GM21576 (cell line): Measurements from ENCODE around the gene IFNL4.
"Not testable (repeated sequence)": the region's sequence is repeated elsewhere in the genome, so short reads cannot be mapped to it uniquely, and the experiment has no call there.

ENCODE experiments used
- ATAC-seq: cut with Tn5 transposase; IDR thresholded peaks from one replicate; pipeline ENCODE4 v1.9.1; 2021; ENCODE audit warnings: mild to moderate bottlenecking, moderate library complexity; ENCODE audit not compliant: unreplicated experiment

Gene IFNL4

DNA sequence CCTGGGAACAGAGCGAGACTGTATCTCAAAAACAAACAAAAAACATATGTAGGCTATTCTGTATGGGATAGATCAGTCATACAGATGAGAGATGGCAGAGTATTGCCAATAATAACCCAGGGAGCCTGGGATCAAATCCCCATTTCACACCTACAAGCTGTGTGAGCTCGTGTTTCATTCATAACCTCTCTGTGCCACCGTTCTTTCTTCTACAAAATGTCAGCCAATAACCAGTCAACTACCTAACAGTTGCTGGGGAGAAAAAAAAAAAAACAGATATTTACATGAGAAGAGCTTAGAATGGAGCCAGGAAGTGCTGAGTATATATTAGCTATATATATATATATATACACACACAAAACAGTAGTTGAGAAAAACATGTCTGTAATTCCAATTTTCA is 13.0 kb upstream of the IFNL4 start:
- no peak for ATAC-seq

DNA sequence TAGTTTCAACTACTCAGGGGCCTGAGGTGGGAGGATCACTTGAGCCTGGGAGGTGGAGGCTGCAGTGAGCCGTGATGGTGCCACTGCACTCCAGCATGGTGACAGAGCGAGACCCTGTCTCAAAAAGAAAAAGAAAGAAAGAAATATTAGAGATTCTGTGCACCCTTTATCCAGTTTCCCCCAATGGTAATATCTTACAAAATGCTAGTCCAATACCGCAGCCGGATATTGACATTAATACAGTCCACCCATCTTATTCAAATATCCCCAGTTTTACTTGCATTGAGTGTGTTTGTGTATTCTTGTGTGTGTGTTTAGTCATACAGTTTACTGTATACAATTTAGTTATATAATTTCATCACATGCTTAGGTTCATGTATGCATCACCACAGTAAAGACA is 8.6 kb upstream of the IFNL4 start:
- ATAC-seq = no peak

DNA sequence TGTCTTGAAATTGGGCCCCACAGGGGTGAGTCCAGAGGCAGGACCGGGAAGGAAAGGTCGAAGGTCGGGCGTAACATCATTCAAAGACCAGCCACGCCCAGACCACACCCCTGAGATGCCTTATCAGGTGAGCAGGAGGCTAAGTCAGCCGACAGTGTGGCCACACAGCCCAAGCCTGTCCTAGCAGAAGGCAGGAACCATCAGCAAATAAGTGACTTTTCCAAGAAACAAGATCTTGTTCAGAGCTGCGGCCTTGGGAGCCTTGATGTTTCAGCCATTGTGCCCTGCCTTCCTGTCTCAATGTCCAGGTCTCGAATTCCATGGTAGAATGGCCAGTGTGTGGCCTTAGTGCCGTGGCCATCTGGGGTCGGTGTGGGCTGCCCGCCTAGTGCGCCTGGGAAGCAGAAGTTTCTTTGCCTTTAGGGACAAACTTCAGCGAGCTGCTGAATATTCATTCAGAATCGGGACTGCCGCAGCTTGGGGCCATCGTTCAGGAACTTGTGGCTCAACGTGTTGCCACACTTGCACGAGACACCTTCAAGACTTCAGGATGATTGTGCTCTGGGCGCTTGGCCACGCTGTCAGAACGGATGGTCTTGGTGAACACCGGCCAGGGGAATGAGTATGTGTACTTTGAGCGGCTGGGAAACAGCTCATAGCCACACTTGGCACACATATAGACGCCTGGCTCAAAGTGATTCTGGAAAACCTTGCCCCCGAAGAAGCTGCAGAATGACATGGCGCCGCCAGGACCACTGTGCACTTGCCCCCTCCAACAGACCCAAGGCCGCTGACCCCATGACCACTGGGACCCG is 6.1 kb upstream of the IFNL4 start:
- no peak for ATAC-seq

DNA sequence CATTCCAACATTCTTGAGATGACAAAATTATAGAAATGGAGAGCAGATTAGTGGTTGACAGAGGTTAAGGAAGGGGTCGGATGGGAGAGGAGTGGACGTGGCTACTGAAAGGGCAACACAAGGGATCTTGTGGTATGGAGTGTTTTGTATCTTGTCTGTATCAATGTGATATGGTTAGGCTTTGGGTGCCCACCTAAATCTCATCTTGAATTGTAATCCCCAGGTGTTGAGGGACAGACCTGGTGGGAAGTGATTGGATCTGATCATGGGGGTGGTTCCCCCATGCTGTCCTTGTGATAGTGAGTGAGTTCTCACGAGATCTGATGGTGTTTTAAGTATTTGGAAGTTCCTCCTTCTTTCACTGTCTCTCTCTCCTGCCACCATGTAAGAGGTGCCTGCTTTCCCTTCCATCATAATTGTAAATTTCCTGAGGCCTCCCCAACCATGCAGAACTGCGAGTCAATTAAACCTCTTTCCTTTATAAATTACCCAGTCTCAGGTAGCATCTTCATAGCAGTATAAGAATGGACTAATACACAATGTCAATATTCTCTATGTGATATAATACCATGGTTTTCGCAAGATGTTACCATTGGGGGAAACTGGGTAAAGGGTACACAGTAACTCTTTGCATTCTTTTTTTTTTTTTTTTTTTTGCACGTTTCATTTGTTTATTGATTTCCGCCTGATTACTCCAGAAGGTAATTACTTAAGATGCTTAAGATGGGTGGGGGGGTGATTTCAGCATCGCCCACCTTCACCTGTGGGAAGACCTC is 4.9 kb upstream of the IFNL4 start:
- no peak for ATAC-seq

DNA sequence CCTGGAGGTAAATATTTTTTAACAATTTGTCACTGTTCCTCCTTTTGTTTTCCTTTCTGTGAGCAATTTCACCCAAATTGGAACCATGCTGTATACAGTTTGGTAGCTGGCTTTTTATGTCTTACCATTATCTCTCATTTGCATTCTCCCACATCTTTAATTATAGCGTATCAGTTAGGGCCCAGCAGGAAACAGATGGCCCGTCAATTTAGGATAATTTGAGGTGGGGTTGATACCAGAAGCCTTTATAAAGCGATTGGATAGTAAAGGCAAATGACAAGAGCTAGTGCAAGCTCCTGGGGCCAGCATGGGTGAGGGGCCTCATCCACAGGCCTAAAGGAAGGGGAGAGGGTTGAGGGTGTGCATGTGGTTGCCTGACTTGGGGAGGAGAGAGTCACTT is 3.8 kb upstream of the IFNL4 start:
- no peak for ATAC-seq

DNA sequence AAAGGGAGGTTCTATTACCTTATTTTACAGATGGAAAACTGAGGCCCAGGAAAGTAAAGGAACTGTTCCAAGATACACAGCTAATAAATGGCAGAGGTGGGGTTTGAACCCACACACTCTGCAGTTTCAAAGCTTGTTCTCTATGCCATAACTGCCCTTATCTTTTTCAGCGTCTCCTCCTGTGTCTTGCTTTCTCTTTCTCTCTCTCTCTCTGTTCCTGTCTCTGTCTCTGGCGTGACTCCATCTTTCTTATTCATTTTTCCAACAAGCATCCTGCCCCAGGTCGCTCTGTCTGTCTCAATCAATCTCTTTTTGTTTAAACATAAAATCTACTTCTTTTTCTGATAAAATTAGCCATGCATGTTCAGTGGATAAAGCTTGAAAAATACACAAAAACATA is 3.2 kb upstream of the IFNL4 start:
- ATAC-seq = no peak

DNA sequence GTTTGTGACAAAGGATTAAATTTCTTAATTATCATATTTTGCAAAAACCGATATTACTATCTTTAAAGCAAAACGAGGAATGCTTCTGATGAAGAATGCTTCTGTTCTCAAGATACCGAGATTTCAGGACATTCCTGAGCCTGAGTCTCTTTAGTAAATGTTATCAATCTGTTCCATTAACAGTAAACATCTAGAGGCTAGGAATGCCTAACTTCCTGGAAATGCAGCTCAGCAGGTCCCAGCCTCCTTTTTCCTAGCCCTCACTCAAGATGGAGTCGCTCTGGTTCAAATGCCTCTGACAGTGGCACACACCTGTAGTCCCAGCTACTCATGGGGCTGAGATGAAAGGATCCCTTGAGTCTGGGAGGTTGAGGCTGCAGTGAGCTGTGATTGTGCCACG is 2.4 kb upstream of the IFNL4 start:
- ATAC-seq = no peak

DNA sequence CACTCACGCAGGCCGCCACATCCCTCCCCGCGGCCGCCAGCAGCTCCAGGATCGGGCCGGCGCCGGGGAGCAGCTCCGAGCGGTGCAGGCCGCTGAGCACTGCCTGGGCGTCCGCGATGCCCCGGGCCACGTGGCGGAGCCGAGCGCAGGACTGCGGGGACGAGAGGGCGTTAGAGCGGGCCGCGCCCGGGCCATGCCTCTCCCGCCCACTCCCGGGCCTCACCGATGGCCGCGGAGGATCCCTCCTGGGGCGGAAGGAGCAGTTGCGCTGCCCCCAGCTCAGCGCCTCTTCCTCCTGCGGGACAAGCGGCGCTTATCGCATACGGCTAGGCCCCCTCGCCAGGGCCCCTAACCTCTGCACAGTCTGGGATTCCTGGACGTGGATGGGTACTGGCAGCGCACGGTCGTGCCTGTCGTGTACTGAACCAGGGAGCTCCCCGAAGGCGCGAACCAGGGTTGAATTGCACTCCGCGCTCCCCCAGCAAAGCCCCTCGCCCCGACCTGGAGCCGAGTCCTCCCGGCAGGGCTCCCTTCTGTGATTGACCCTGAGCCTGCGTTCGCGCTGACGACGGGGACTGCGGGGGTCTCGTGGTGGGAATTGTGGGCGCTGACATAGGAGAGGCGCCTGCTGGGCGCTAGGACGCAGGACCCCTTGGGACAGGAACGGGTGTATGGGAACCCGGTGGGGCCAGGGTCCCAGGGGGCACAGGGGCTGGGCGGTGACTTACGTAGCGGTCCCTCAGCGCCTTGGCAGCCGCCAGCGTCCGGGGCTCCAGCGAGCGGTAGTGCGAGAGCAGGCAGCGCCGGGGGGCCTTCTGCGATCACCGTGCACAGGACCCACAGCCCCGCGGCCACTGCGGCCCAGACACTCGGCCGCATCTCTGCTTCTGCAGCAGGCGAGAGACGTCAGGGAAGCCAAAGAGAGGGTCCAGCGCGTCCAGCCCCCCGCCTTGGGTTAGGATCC is 673 bp downstream of the IFNL4 start:
- ATAC-seq = no peak

DNA sequence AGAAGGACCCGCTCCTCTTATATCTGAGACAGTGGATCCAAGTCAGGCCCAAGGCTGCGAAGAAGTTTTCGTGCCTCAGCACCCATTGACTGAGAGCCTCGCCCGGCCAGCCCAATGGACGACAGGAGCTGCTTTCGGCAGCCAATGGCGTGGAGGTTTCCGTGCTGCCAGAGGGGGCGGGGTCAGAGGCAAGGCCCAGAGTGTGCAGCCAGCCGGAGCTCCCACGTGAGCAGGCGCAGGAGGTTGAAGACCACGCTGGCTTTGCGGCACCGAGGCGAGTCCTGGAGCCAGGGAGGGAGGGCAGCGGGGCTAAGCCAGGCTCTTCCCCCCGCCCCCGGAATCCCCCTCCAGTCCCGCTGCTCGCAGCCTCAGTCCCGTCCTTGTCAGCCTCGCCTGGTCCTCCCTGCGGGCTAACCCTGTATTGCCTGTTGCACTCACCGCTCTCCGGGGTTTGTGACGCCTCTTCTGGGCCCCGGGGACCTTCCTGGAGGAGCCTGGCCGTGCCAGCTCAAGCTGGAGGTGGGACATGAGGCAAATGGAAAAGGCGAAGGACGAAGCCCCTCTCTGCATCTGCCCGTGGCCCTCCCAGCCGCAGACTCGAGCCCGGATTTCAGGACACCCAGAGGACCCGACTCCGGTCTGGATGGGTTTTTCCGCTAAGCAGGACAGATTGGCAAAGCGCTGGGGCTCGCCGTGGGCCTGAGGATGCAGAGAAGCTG is 1.5 kb downstream of the IFNL4 start:
- no peak for ATAC-seq

DNA sequence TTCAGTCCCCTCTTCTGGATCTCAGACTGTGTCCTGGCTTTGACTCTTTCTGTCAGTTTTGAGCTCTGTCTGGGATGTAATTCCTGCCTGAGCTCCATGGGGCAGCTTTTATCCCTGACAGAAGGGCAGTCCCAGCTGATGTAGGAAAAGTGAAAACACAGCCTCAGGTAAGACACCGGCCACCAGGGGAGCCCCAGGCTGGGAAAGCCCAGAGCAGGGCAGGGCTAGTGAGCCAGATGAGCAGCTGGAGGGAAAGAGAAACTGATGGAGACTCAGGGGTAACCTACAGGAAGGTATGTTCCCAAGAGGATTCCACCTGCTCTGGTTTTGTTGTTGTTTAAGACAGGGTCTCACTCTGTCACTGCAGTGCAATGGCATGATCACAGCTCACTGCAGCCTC is 3.5 kb downstream of the IFNL4 start:
- ATAC-seq = not testable (repeated sequence)

DNA sequence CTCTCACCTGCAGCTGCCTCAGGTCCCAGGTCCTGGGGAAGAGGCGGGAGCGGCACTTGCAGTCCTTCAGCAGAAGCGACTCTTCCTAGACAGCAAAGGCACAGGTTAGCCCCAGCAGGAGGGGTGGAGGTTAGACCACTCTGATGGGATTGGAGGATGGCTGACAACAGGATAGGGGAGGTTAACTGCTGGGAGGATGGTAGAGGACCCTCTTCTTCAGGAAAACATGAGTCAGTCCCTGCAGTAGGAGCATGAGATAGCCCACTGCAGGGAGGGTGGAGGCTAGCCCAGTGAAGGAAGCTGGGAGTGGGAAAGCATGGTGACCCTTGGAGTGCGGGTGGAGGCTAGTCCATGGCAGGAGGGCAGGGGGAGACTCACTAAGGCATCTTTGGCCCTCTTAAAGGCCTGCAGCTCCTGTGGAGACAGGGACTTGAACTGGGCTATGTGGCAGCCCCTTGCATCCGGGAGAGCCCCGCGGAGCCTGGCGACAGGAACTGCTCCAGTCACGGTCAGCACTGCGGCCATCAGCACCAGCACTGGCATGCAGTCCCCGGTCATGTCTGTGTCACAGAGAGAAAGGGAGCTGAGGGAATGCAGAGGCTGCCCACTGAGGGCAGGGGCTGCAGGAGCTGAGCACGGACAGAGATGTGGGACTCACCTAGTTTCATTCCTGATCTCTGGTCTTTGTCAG is 4.1 kb downstream of the IFNL4 start, which contains the start of gene IFNL3:
TSS of gene IFNL3 (minus strand) at position 597 of the 691 bp plus-strand sequence. CDS start at position 558, 39 bp downstream.
- not testable (repeated sequence) for ATAC-seq

DNA sequence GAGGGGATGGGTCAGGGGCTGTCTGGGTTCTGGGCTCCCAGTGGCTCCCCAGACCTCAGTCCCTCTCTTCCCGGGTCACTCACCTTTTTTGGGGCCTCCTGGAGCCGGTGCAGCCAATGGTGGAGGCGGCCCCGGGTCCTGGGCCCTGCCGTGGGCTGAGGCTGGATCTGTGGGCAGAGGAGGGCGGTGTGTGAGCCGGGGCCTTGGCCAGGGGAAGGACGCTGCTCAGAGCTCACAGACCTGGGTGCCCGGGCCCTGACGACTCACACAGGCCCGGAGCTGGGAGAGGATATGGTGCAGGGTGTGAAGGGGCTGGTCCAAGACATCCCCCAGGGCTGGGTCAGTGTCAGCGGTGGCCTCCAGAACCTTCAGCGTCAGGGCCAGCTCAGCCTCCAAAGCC is 4.9 kb downstream of the IFNL4 start:
- ATAC-seq = not testable (repeated sequence)

DNA sequence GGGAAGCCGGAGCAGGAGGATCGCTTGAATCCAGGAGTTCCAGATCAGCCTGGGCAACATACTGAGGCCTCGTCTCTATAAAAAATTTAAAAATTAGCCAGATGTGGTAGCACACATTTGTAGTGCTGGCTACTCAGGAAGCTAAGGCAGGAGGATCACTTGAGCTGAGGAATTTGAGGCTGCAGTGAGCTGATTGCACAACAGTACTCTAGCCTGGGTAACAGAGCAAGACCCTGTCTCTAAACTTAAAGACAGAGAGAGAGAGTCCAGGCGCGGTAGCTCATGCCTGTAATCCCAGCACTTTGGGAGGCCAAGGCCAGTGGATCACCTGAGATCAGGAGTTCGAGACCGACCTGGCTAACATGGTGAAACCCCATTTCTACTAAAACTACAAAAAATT is 8.2 kb downstream of the IFNL4 start:
- no peak for ATAC-seq

DNA sequence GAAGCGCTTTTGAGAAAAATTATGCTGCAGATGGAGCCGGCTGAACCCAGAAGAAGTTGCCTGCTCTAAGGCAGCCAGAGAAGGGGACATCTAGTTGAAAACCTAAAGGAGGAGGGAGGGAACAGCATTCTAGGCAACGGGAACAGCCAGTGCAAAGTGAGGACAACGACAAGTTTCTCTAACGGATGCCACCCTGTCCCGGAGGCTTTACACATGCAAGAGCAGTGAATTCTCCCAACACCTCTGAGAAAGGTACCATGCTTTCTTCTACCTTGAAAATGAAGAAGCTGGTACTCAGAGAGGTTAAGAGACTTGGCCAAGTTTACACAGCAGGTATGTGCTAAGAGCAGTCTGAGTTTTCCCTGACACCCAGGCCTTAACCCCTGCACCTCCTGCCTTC is 9.7 kb downstream of the IFNL4 start:
- no peak for ATAC-seq

DNA sequence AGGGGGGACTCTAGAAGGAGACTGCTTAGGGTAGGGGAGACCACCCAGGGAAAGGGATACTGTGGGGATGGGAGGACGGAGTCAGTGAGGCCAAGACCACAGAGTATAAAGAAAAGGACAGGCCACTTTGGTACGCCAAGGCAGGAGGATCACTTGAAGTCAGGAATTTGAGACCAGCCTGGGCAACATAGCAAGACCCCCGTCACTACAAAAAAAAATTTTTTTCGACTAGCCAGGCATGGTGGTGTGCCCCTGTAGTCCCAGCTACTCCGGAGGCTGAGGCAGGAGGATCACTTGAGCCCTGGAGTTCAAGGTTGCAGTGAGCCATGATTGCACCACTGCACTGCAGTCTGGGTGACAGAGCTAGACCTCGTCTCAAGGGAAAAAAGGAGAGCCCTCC is 10.4 kb downstream of the IFNL4 start:
- no peak for ATAC-seq

DNA sequence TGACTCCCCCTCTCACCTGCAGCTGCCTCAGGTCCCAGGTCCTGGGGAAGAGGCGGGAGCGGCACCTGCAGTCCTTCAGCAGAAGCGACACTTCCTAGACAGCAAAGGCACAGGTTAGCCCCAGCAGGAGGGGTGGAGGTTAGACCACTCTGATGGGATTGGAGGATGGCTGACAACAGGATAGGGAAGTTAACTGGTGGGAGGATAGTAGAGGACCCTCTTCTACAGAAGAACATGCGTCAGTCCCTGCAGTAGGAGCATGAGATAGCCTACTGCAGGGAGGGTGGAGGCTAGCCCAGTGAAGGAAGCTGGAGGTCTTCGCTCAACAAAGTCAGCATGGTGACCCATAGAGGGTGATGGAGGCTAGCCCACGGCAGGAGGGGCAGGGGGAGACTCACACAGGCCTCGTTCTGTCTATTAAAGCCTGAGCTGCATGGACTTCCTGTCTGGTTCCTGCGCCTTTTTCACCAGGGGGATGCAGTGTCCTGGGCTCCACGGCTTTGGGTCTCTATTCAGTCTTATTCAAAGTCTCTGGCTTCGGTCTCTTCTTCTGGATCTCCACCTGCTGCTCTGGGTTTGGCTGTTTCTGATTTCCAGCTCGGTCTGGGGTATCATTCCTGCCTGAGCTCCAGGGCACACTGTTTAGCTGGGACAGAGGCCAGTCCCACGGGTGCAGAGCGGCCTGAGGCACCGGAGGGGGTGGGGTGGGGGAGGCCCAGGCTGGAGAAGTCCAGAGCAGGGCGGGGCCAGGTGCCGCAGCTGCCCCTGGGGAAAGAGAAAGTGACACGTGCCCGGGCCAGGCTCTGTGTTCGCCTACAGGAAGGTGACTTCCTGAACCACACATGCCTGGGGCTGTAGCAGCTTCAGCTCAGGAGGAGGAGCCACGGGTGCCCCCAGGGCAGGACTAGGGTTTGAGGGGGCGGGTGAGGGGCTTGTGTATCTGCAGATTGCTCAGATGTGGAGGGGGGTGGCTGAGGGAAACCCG is 11.2 kb downstream of the IFNL4 start:
- ATAC-seq = peak; percentile 75

DNA sequence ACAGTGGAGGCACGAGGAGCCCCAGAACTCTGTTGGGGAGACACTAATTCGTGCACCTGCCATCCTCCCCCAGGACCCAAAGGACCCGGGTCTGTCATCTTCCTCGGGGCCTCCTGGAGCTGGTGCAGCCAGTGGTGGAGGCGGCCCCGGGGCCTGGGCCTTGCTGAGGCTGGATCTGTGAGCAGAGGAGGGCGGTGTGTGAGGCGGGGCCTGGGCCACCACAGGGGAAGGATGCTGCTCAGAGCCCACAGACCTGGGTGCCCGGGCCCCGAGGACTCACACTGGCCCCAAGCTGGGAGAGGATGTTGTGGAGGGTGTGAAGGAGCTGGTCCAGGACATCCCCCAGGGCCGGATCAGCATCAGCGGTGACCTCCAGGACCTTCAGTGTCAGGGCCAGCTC is 12.1 kb downstream of the IFNL4 start:
- no peak for ATAC-seq

DNA sequence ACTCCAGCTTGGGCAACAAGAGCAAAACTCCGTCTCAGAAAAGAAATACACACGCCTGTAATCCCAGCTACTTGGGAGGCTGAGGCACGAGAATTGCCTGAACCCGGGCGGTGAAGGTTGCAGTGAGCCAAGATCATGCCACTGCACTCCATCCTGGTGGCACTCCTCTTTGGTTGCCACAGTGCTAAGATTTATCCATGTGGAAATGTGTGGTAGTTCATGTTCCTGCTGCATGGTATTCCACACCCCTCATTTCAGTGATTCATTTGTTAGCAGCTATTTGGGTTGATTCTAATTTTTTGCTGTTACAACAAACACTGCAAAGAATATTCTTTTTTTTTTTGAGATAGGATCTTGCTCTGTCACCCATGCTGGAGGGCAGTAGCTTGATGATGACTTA is 15.9 kb downstream of the IFNL4 start:
- no peak for ATAC-seq
